Measurements from ENCODE around the gene ABCC8. TPM values are rescaled to one million over a fixed set of nuclear protein-coding genes. Genes with fewer than 3 reads are reported as not detected.

Gene ABCC8
- total RNA-seq, 4 donors from 2014 or later, result 0.38 to 2.2 TPM; not detected in 2

GRCh38 chr11:17369684-17370243 lies 106.9 kb downstream of the ABCC8 start:
- no peak for TF ChIP-seq CTCF (IDR thresholded peaks at IDR 0.05)
- ATAC-seq (ENCODE audit: low FRiP score) (no peak), DNase-seq (ENCODE audit: low spot score) (no peak)

GRCh38 chr11:17369094-17369493 lies 107.6 kb downstream of the ABCC8 start:
- DNase-seq (ENCODE audit: low spot score) (no peak), ATAC-seq (ENCODE audit: low FRiP score) (no peak)
- no peak for TF ChIP-seq CTCF (IDR thresholded peaks at IDR 0.05)

- no peak for DNase-seq (ENCODE audit: low spot score)
- TF ChIP-seq CTCF (IDR thresholded peaks at IDR 0.05), result no peak
- no peak for ATAC-seq (ENCODE audit: low FRiP score)
These were observed 108.1 kb downstream of the ABCC8 start for GRCh38 chr11:17368551-17368950.

GRCh38 chr11:17366495-17366894 lies 110.2 kb downstream of the ABCC8 start:
- no peak for ATAC-seq (ENCODE audit: low FRiP score)
- TF ChIP-seq CTCF (IDR thresholded peaks at IDR 0.05), result no peak
- DNase-seq (ENCODE audit: low spot score), result no peak

GRCh38 chr11:17354601-17354991 lies 122.0 kb downstream of the ABCC8 start:
- peak; percentile 27 for DNase-seq (ENCODE audit: low spot score)
- ATAC-seq (ENCODE audit: low FRiP score), result no peak
- no peak for TF ChIP-seq CTCF (IDR thresholded peaks at IDR 0.05)

GRCh38 chr11:17353821-17354600 lies 122.6 kb downstream of the ABCC8 start:
- ATAC-seq (ENCODE audit: low FRiP score) (no peak), DNase-seq (ENCODE audit: low spot score) (no peak)
- TF ChIP-seq CTCF (IDR thresholded peaks at IDR 0.05), result no peak
